HCT116 (cell line): ENCODE results near the gene GNAT1. TPM values are rescaled to one million over a fixed set of nuclear protein-coding genes. Genes with fewer than 3 reads are reported as not detected.

Experiments used
- ATAC-seq: fragments of 200-7000 bp; cut with Tn5 transposase; 2 replicates; pipeline ENCODE4 v1.9.1; 2020; ENCODE audit warnings: mild to moderate bottlenecking, moderate library complexity
- BruUV-seq: library from RNA; stranded (reverse); fragments of 400-500 nt; replicated peaks from 2 replicates; lab custom pipeline; 2021; lab: Mats Ljungman, UMichigan
- CTCF ChIA-PET: fragments of 300-600 bp; sonication (Branson Sonifier 250); formaldehyde crosslinking; loops from one replicate; lab custom pipeline; 2021; ENCODE audit warnings: antibody characterized with exemption; lab: Charles Lee
- POLR2A ChIA-PET: fragments of 300-600, 350-600 bp; sonication (Branson Sonifier 250); formaldehyde crosslinking; loops from one replicate; lab custom pipeline; 2021; ENCODE audit warnings: antibody characterized with exemption; lab: Charles Lee
- RAD21 ChIA-PET, 2 experiments: fragments of 300-600 bp; sonication (Branson Sonifier 250); formaldehyde crosslinking; loops; one replicate each; lab custom pipeline; 2023; ENCODE audit warnings: low total read pairs in 2 of 2; ENCODE audit not compliant: uncharacterized antibody in 2 of 2, unreplicated experiment in 2 of 2, low non-redundant PET in 1 of 2; lab: Charles Lee
- DNase-seq: peaks from one replicate; pipeline ENCODE4 v3.0.0-alpha.2; 2010; ENCODE audit warnings: low read depth, low spot score
- H2AFZ ChIP-seq: fragments of 200-600 bp; shearing (Covaris generic), sonication (generic); 2 replicates; pipeline ENCODE4 v1.6.1; 2017; ENCODE audit warnings: low read depth, mixed run types, mixed read lengths, antibody characterized with exemption, low read length; ENCODE audit not compliant: poor library complexity, severe bottlenecking
- H3K27ac ChIP-seq: 2 replicates; pipeline ENCODE4 v1.5.1; 2012; ENCODE audit warnings: low read depth, low read length
- H3K27me3 ChIP-seq: fragments of 200-600 bp; sonication (generic); 2 replicates; pipeline ENCODE4 v1.6.1; 2016; ENCODE audit warnings: mixed run types, low read length, mixed read lengths; ENCODE audit not compliant: insufficient read depth
- H3K36me3 ChIP-seq, 2 experiments: fragments of 200-500 bp in 1 of 2; fragments of 200-600 bp in 1 of 2; sonication (Bioruptor generic) in 1 of 2; sonication (generic) in 1 of 2; 2 replicates each; pipeline versions ENCODE4 v1.5.1 to v1.6.1; 2014 to 2016; ENCODE audit warnings: low read length in 2 of 2, inconsistent platforms in 1 of 2, mixed read lengths in 1 of 2, mixed run types in 1 of 2; ENCODE audit not compliant: insufficient read depth in 2 of 2, control insufficient read depth in 1 of 2
- H3K4me1 ChIP-seq, 2 experiments: fragments of 200-600 bp in 1 of 2; sonication (generic) in 1 of 2; 2 replicates each; pipeline versions ENCODE4 v1.5.1 to v1.6.1; 2012 to 2017; ENCODE audit warnings: low read length in 2 of 2, inconsistent platforms in 1 of 2, mild to moderate bottlenecking in 1 of 2, mixed read lengths in 1 of 2, mixed run types in 1 of 2, moderate library complexity in 1 of 2; ENCODE audit not compliant: insufficient read depth in 2 of 2, control insufficient read depth in 1 of 2
- H3K4me2 ChIP-seq: fragments of 200-600 bp; sonication (generic); 2 replicates; pipeline ENCODE4 v1.6.1; 2017; ENCODE audit warnings: mixed run types, low read length, mixed read lengths
- H3K4me3 ChIP-seq, 2 experiments: fragments of 200-600 bp in 1 of 2; sonication (generic) in 1 of 2; replicated peaks in 1 of 2; 2 replicates each; pipeline ENCODE4 v1.5.1; 2011 to 2016; ENCODE audit warnings: low read length in 2 of 2, control low read depth in 1 of 2, low read depth in 1 of 2, mild to moderate bottlenecking in 1 of 2, mixed read lengths in 1 of 2, mixed run types in 1 of 2
- H3K79me2 ChIP-seq: fragments of 200-600 bp; sonication (generic); 2 replicates; pipeline ENCODE4 v1.6.1; 2017; ENCODE audit warnings: mild to moderate bottlenecking, mixed run types, low read length, moderate library complexity, mixed read lengths; ENCODE audit not compliant: insufficient read depth
- H3K9ac ChIP-seq: fragments of 200-600 bp; sonication (generic); 2 replicates; pipeline ENCODE4 v1.6.1; 2016; ENCODE audit warnings: low read length, mixed read lengths
- H3K9me2 ChIP-seq: fragments of 200-600 bp; sonication (generic), shearing (Covaris generic); 2 replicates; pipeline ENCODE4 v1.6.1; 2017; ENCODE audit warnings: mixed run types, mild to moderate bottlenecking, moderate library complexity; ENCODE audit not compliant: insufficient read depth
- H3K9me3 ChIP-seq, 2 experiments: fragments of 200-500 bp in 1 of 2; fragments of 200-600 bp in 1 of 2; sonication (Bioruptor generic) in 1 of 2; sonication (generic) in 1 of 2; 2 replicates each; pipeline ENCODE4 v1.6.1; 2014 to 2017; ENCODE audit warnings: low read length in 2 of 2, mixed read lengths in 2 of 2, inconsistent platforms in 1 of 2, low read depth in 1 of 2, mild to moderate bottlenecking in 1 of 2, mixed run types in 1 of 2, moderate library complexity in 1 of 2; ENCODE audit not compliant: control insufficient read depth in 1 of 2, insufficient read depth in 1 of 2
- H4K20me1 ChIP-seq: fragments of 200-600 bp; sonication (generic), shearing (Covaris generic); 2 replicates; pipeline ENCODE4 v1.6.1; 2017; ENCODE audit warnings: mixed run types, mild to moderate bottlenecking, moderate library complexity; ENCODE audit not compliant: insufficient read depth
- ATF3 ChIP-seq: IDR thresholded peaks from 2 replicates; pipeline ENCODE4 v1.6.1; 2012
- CBX3 ChIP-seq: IDR thresholded peaks from 2 replicates; pipeline ENCODE4 v1.6.1; 2012; ENCODE audit warnings: low read depth
- CEBPB ChIP-seq: IDR thresholded peaks from 2 replicates; pipeline ENCODE4 v1.6.1; 2012; ENCODE audit warnings: low read depth
- CTCF ChIP-seq, 3 experiments: fragments of 200-600 bp in 1 of 3; sonication (generic) in 1 of 3; IDR thresholded peaks in 2 of 3; conservative IDR thresholded peaks in 1 of 3; 2 replicates each; pipeline ENCODE4 v1.5.1; 2012 to 2017; ENCODE audit warnings: low read depth in 2 of 3, low read length in 2 of 3, antibody characterized with exemption in 1 of 3, borderline replicate concordance in 1 of 3, control low read depth in 1 of 3, mild to moderate bottlenecking in 1 of 3, mixed read lengths in 1 of 3, mixed run types in 1 of 3, moderate library complexity in 1 of 3; ENCODE audit not compliant: insufficient read depth in 1 of 3
- EGR1 ChIP-seq: IDR thresholded peaks from 2 replicates; pipeline ENCODE4 v1.6.1; 2012; ENCODE audit warnings: low read depth
- ELF1 ChIP-seq: IDR thresholded peaks from 2 replicates; pipeline ENCODE4 v1.6.1; 2012; ENCODE audit warnings: low read depth, borderline replicate concordance
- EZH2 ChIP-seq: fragments of 200-600 bp; sonication (generic); IDR thresholded peaks from 2 replicates; pipeline ENCODE4 v1.6.1; 2017; ENCODE audit warnings: antibody characterized with exemption, mixed run types
- EZH2phosphoT487 ChIP-seq: fragments of 200-600 bp; IDR thresholded peaks from 2 replicates; pipeline ENCODE4 v1.6.1; 2018; ENCODE audit warnings: antibody characterized with exemption, borderline replicate concordance
- JUND ChIP-seq: IDR thresholded peaks from 2 replicates; pipeline ENCODE4 v1.6.1; 2012
- MAX ChIP-seq: IDR thresholded peaks from 2 replicates; pipeline ENCODE4 v1.6.1; 2012
- POLR2A ChIP-seq: IDR thresholded peaks from 2 replicates; pipeline ENCODE4 v1.7.0; 2011; ENCODE audit warnings: borderline replicate concordance; ENCODE audit not compliant: insufficient read depth, insufficient read length; ENCODE audit errors: extremely low read depth
- POLR2AphosphoS5 ChIP-seq: IDR thresholded peaks from 2 replicates; pipeline ENCODE4 v1.6.1; 2011; ENCODE audit warnings: mild to moderate bottlenecking, low read depth, low read length, moderate library complexity
- REST ChIP-seq: IDR thresholded peaks from 2 replicates; pipeline ENCODE4 v1.6.1; 2012; ENCODE audit warnings: low read depth
- SIN3A ChIP-seq: IDR thresholded peaks from 2 replicates; pipeline ENCODE4 v1.6.1; 2012; ENCODE audit warnings: low read depth
- SP1 ChIP-seq: IDR thresholded peaks from 2 replicates; pipeline ENCODE4 v1.6.1; 2012; ENCODE audit warnings: low read depth
- YY1 ChIP-seq: IDR thresholded peaks from 2 replicates; pipeline ENCODE4 v1.6.1; 2011; ENCODE audit warnings: low read length, low read depth, moderate library complexity, mild to moderate bottlenecking; ENCODE audit not compliant: insufficient replicate concordance; ENCODE audit errors: extremely low read depth
- ZBTB33 ChIP-seq: IDR thresholded peaks from 2 replicates; pipeline ENCODE4 v1.6.1; 2011; ENCODE audit warnings: mild to moderate bottlenecking, low read length, moderate library complexity; ENCODE audit not compliant: insufficient replicate concordance; ENCODE audit errors: extremely low read depth
- ZFX ChIP-seq: fragments of 450-650 bp; IDR thresholded peaks from 2 replicates; pipeline ENCODE4 v1.6.1; 2017
- ZNF274 ChIP-seq: fragments of 200-500 bp; sonication (Bioruptor generic); IDR thresholded peaks from 2 replicates; pipeline ENCODE4 v1.6.1; 2014; ENCODE audit warnings: mild to moderate bottlenecking, low read depth, low read length, inconsistent platforms
- intact Hi-C: fragments of 100-400 bp; cut with micrococcal nuclease; formaldehyde crosslinking; loops from 2 replicates; pipeline ENCODE4 v1.10.0; 2022
- total RNA-seq: library from RNA; stranded (reverse); gene quantifications from one replicate; pipeline ENCODE4 v1.2.1, GENCODE V29; 2021; ENCODE audit not compliant: unreplicated experiment

Gene GNAT1
- total RNA-seq, 1 experiment from 2014 or later: not detected

- Histone ChIP-seq H3K4me3 (no peak overlapping the region), H3K9ac (no peak overlapping the region), H3K4me2 (no peak overlapping the region), H3K27me3 (no peaks in the 10 kb centered on the region), H3K9me2 (no peaks in the 10 kb centered on the region), H3K9me3 (no peaks in the 10 kb centered on the region), H3K4me1 (peaks cover 8 to 20% of the 10 kb centered on the region in 2 experiments; a peak in 3 of 4 replicates), H3K27ac (no peak overlapping the region), H2AFZ (no peak overlapping the region), H3K36me3 (no peaks in the 10 kb centered on the region), H3K79me2 (no peaks in the 10 kb centered on the region), H4K20me1 (no peaks in the 10 kb centered on the region)
- ChIA-PET CTCF (interaction anchor here (1.3 to 5.8 kb wide), 4 partner anchors 24 to 63 kb away, joined by 3 to 164 read pairs (median 20); no protein-coding TSS in a partner anchor), POLR2A (no interaction called here), RAD21 (interaction anchor here in 1 of 2 experiments (3.0 kb wide), 1 partner anchor 30 kb away, joined by 48 read pairs; no protein-coding TSS in a partner anchor)
- intact Hi-C loops: no loop called here
- BruUV-seq: no TSS peak
- no peak for DNase-seq
- TF ChIP-seq ZBTB33 (no peak), POLR2AphosphoS5 (no peak), JUND (no peak), EZH2phosphoT487 (no peak), CBX3 (no peak), SIN3A (no peak), EGR1 (no peak), YY1 (no peak), ZNF274 (no peak), ATF3 (no peak), CTCF (IDR thresholded peaks at IDR 0.05 in 2 of 3, conservative IDR thresholded peaks at IDR 0.05 in 1 of 3; ENCODE audit: borderline replicate concordance in 1 of 3, insufficient read depth in 1 of 3, low read depth in 2 of 3, low read length in 2 of 3) (no peak), MAX (no peak), CEBPB (no peak), SP1 (no peak), POLR2A (no peak), REST (no peak), EZH2 (no peak), ELF1 (no peak), ZFX (no peak)
- ATAC-seq: no peak
Observed at GRCh38 chr3:50196253-50196801, 4.9 kb downstream of the GNAT1 start.
